Fibroblast of lung (primary cell): ENCODE measurements around the gene TRIL. TPM values are rescaled to one million over a fixed set of nuclear protein-coding genes. Genes with fewer than 3 reads are reported as not detected.
A peak's percentile ranks its signal among the peaks of the same experiment; 100 is the strongest.

Experiments
- DNase-seq, 2 donors: peaks; one replicate each; pipeline versions ENCODE4 v3.0.0 to v3.0.0-alpha.2; 2010; ENCODE audit warnings: low read depth in 2 of 2
- H2AFZ ChIP-seq: 2 replicates; pipeline ENCODE4 v1.5.1; 2012; ENCODE audit warnings: low read length, control low read depth, inconsistent platforms
- H3K27ac ChIP-seq: 2 replicates; pipeline ENCODE4 v1.5.1; 2011; ENCODE audit warnings: low read length, control low read depth; ENCODE audit not compliant: insufficient read depth
- H3K27me3 ChIP-seq: 2 replicates; pipeline ENCODE4 v1.5.1; 2011; ENCODE audit warnings: mild to moderate bottlenecking, low read length; ENCODE audit not compliant: control insufficient read depth, insufficient read depth
- H3K36me3 ChIP-seq: 2 replicates; pipeline ENCODE4 v1.5.1; 2011; ENCODE audit warnings: low read length; ENCODE audit not compliant: control insufficient read depth, insufficient read depth
- H3K4me1 ChIP-seq: 2 replicates; pipeline ENCODE4 v1.5.1; 2011; ENCODE audit warnings: low read length; ENCODE audit not compliant: control insufficient read depth, insufficient read depth; ENCODE audit errors: extremely low read depth
- H3K4me2 ChIP-seq: 2 replicates; pipeline ENCODE4 v1.5.1; 2011; ENCODE audit warnings: low read length, control low read depth; ENCODE audit not compliant: insufficient read depth; ENCODE audit errors: extremely low read depth
- H3K4me3 ChIP-seq, 4 experiments: fragments of 200-600 bp in 1 of 4; sonication (generic) in 1 of 4; replicated peaks in 1 of 4; 2 replicates each; pipeline ENCODE4 v1.5.1; 2011 to 2016; ENCODE audit warnings: low read length in 4 of 4, low read depth in 3 of 4, mild to moderate bottlenecking in 3 of 4, control low read depth in 2 of 4, inconsistent platforms in 1 of 4, mixed read lengths in 1 of 4; ENCODE audit not compliant: insufficient read depth in 1 of 4; ENCODE audit errors: control extremely low read depth in 1 of 4
- H3K79me2 ChIP-seq: 2 replicates; pipeline ENCODE4 v1.5.1; 2012; ENCODE audit warnings: mild to moderate bottlenecking, low read length, inconsistent platforms; ENCODE audit not compliant: control insufficient read depth, insufficient read depth
- H3K9ac ChIP-seq: 2 replicates; pipeline ENCODE4 v1.5.1; 2011; ENCODE audit warnings: mild to moderate bottlenecking, low read length, control low read depth; ENCODE audit not compliant: insufficient read depth
- H3K9me3 ChIP-seq: 2 replicates; pipeline ENCODE4 v1.5.1; 2012; ENCODE audit warnings: low read depth, low read length; ENCODE audit not compliant: control insufficient read depth, insufficient read depth
- H4K20me1 ChIP-seq: 2 replicates; pipeline ENCODE4 v1.5.1; 2011; ENCODE audit warnings: low read length; ENCODE audit not compliant: control insufficient read depth, insufficient read depth; ENCODE audit errors: extremely low read depth
- CTCF ChIP-seq, 2 donors: IDR thresholded peaks in 1 of 2; conservative IDR thresholded peaks in 1 of 2; 1 replicate in 1 of 2; 2 replicates in 1 of 2; pipeline ENCODE4 v1.5.1; 2011 to 2012; ENCODE audit warnings: low read length in 2 of 2, control low read depth in 1 of 2, inconsistent platforms in 1 of 2, low read depth in 1 of 2, mild to moderate bottlenecking in 1 of 2
- EZH2 ChIP-seq: IDR thresholded peaks from 2 replicates; pipeline ENCODE4 v1.5.1; 2012; ENCODE audit warnings: low read length, control low read depth, mild to moderate bottlenecking; ENCODE audit errors: missing control alignments
- polyA plus RNA-seq, 2 donors: library from polyadenylated mRNA; depleted of rRNA in 1 of 2; stranded (reverse) in 1 of 2; unstranded in 1 of 2; fragments of >200 nt; gene quantifications; 2 replicates each; pipeline ENCODE4 v1.2.1, GENCODE V29; 2011 to 2012; ENCODE audit warnings: missing spikeins in 1 of 2
- total RNA-seq: library from RNA; depleted of rRNA; stranded (reverse); fragments of >200 nt; gene quantifications from 2 replicates; pipeline ENCODE4 v1.2.1, GENCODE V29; 2014

TRIL gene
- total and polyA plus RNA-seq, 2 donors (not counting 1 experiment from before 2014, with no cell fraction given): 0.10 to 0.17 TPM

GRCh38 chr7:28953633-28954032 lies 4.5 kb downstream of the TRIL start:
- peak overlapping the region; percentile 23 for H3K4me2 ChIP-seq
- H3K9me3 ChIP-seq: no peaks in the 10 kb centered on the region
- H4K20me1 ChIP-seq: peaks cover 2% of the 10 kb centered on the region
- H3K4me3 ChIP-seq: no peak overlapping the region
- H3K27me3 ChIP-seq: peaks cover 36% of the 10 kb centered on the region
- TF ChIP-seq CTCF (conservative IDR thresholded peaks at IDR 0.05 in 1 of 2, IDR thresholded peaks at IDR 0.05 in 1 of 2; ENCODE audit: low read depth in 1 of 2, low read length in 2 of 2): no peak
- TF ChIP-seq EZH2: no peak
- no peaks in the 10 kb centered on the region for H3K79me2 ChIP-seq
- H3K4me1 ChIP-seq: peaks cover 5% of the 10 kb centered on the region
- no peak overlapping the region for H3K9ac ChIP-seq
- H2AFZ ChIP-seq: no peak overlapping the region
- no peaks in the 10 kb centered on the region for H3K36me3 ChIP-seq
- H3K27ac ChIP-seq: no peak overlapping the region
- DNase-seq: peak; percentile 78 to 89

DNA sequence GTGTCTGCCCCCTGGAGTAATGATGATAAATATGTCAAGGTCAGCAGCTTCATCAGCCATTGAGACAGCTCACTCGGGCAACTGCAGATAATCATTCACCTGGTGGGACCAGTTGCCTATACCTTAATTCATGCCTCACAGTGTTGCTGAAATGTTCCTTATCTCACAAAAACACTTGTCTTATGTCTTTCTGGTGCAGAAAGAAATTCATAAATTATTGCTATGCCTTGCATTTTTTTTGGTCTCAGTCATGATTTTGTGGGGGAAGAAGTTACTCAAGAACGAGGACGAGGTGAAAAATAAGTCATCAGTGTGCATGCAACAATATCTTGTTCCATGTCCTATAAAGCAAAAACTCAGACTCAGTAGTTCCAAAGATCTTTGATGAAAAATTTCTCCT lies 16.0 kb downstream of the TRIL start:
- no peak overlapping the region for H3K9ac ChIP-seq
- no peaks in the 10 kb centered on the region for H3K4me1 ChIP-seq
- no peak for TF ChIP-seq EZH2
- no peak for TF ChIP-seq CTCF (conservative IDR thresholded peaks at IDR 0.05 in 1 of 2, IDR thresholded peaks at IDR 0.05 in 1 of 2; ENCODE audit: low read depth in 1 of 2, low read length in 2 of 2)
- H3K79me2 ChIP-seq: no peaks in the 10 kb centered on the region
- H3K27ac ChIP-seq: no peak overlapping the region
- no peaks in the 10 kb centered on the region for H3K36me3 ChIP-seq
- DNase-seq: no peak
- no peak overlapping the region for H2AFZ ChIP-seq
- H4K20me1 ChIP-seq: no peaks in the 10 kb centered on the region
- H3K9me3 ChIP-seq: no peaks in the 10 kb centered on the region
- no peaks in the 10 kb centered on the region for H3K27me3 ChIP-seq
- H3K4me3 ChIP-seq: no peak overlapping the region
- no peak overlapping the region for H3K4me2 ChIP-seq

DNA sequence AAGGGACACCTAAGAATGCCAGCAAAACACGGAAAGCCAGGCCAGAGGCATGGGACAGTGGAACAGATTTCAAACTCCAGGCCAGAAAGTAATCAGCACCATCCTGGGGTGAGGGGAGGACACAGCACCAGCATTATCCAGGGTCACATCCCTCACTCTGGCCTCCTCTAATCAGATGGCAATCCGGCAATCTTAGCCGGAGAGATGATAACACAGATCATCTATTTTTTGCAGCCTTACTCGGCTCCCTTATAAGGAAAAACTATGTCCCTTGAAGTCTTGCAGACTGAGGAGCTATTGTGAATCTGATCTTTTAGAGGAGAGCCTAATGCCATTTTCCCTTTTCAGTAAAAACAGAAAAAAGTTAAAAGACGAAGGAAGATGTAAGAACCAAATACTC lies 16.5 kb downstream of the TRIL start:
- Histone ChIP-seq H3K79me2 (no peaks in the 10 kb centered on the region), H3K36me3 (no peaks in the 10 kb centered on the region), H3K9me3 (no peaks in the 10 kb centered on the region), H2AFZ (no peak overlapping the region), H3K4me3 (no peak overlapping the region), H3K27ac (no peak overlapping the region), H3K9ac (no peak overlapping the region), H3K4me1 (no peaks in the 10 kb centered on the region), H3K27me3 (no peaks in the 10 kb centered on the region), H3K4me2 (no peak overlapping the region), H4K20me1 (no peaks in the 10 kb centered on the region)
- TF ChIP-seq CTCF (conservative IDR thresholded peaks at IDR 0.05 in 1 of 2, IDR thresholded peaks at IDR 0.05 in 1 of 2; ENCODE audit: low read depth in 1 of 2, low read length in 2 of 2) (no peak), EZH2 (no peak)
- no peak for DNase-seq
